ENCODE measurements around the gene SNF8.

SNF8 gene

DNA sequence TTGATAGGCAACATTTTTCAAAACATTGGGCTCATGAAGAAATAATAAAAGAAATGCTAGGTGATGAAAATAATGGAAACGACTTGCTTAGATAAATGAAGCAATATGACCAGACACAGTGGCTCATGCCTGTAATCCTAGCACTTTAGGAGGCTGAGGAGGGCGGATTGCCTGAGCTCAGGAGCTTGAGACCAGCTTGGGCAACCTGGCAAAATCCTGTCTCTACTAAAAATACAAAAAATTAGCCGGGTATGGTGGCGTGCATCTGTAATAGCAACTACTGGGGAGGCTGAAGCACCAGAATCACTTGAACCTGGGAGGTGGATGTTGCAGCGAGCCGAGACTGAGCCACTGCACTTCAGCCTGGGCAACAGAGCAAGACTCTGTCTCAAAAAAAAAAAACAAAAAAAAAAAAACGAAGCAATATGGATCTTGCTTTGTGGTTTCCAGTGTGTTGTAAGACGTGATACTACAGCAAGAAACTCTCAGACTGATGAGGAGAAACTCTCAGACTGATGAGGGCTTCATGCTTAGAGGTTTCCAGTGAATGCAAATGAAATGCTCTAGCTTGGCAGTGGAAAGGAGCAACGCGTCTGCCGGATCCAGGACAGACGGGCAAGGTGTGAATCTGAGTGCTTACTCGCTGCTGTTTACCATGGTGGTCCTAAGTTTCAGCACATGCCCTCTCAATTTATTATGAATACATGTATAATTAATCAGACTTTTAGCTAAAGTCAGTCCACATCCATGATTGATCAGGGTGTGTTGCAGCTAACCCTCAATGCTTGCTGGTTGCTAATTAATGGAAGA, 41.0 kb upstream of the SNF8 start:
- H3K36me3 ChIP-seq (ENCODE audit: insufficient read depth, low read length), result no peaks in the 10 kb centered on the region
- H4K20me1 ChIP-seq (ENCODE audit: insufficient read depth, low read length, poor library complexity, severe bottlenecking), result no peaks in the 10 kb centered on the region
- H2AFZ ChIP-seq (ENCODE audit: low read length), result no peak overlapping the region
- H3K9me3 ChIP-seq (ENCODE audit: insufficient read depth, low read depth, low read length), result no peaks in the 10 kb centered on the region; the same call in 1 of the 2 replicates
- H3K4me3 ChIP-seq (ENCODE audit: low read length, poor library complexity, severe bottlenecking), result no peak overlapping the region
- no peak overlapping the region for H3K9ac ChIP-seq (ENCODE audit: low read depth, low read length, poor library complexity, severe bottlenecking)
- no peaks in the 10 kb centered on the region for H3F3A ChIP-seq (ENCODE audit: low read depth)
- no peaks in the 10 kb centered on the region for H3K4me1 ChIP-seq (ENCODE audit: insufficient read depth, low read length, poor library complexity, severe bottlenecking)
- H3K79me2 ChIP-seq (ENCODE audit: insufficient read depth, low read length), result no peaks in the 10 kb centered on the region
- no peaks in the 10 kb centered on the region for H3K9me2 ChIP-seq (replicated peaks; ENCODE audit: low read depth, low read length)
- H3K27me3 ChIP-seq (ENCODE audit: insufficient read depth, low read length, poor library complexity, severe bottlenecking), result peaks cover 2% of the 10 kb centered on the region
- TF ChIP-seq, protein P1, sequence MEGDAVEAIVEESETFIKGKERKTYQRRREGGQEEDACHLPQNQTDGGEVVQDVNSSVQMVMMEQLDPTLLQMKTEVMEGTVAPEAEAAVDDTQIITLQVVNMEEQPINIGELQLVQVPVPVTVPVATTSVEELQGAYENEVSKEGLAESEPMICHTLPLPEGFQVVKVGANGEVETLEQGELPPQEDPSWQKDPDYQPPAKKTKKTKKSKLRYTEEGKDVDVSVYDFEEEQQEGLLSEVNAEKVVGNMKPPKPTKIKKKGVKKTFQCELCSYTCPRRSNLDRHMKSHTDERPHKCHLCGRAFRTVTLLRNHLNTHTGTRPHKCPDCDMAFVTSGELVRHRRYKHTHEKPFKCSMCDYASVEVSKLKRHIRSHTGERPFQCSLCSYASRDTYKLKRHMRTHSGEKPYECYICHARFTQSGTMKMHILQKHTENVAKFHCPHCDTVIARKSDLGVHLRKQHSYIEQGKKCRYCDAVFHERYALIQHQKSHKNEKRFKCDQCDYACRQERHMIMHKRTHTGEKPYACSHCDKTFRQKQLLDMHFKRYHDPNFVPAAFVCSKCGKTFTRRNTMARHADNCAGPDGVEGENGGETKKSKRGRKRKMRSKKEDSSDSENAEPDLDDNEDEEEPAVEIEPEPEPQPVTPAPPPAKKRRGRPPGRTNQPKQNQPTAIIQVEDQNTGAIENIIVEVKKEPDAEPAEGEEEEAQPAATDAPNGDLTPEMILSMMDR (conservative IDR thresholded peaks at IDR 0.05; ENCODE audit: low read length), result no peak
- TF ChIP-seq EZH2phosphoT487 (IDR thresholded peaks at IDR 0.05; ENCODE audit: borderline replicate concordance), result no peak
- no peak overlapping the region for H3K4me2 ChIP-seq (ENCODE audit: low read depth, low read length, poor library complexity, severe bottlenecking)

DNA sequence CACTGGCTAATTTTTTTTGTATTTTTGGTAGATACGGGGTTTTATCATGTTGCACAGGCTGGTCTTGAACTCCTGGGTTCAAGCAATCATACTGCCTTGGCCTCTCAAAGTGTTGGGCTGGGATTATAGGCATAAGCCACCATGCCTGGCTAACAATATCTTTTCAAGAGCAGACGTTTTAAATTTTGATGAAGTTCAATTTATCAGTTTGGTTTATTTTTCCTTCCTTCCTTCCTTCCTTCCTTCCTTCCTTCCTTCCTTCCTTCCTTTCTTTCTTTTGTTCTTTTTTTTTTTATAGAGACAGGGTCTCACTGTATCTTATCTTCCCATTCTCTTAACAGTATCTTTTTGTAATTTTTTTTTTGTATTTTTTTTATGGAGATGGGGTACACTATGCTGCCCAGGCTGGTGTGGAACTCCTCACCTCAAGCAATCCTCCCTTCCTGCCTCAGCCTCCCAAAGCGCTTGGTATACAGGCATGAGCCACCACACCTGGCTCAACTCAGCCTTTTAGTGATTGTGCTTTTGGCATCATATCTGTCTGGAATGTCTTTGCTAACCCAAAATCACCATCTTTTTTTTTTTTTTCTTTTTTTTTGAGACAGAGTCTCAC, 37.4 kb upstream of the SNF8 start:
- no peaks in the 10 kb centered on the region for H3K4me1 ChIP-seq (ENCODE audit: insufficient read depth, low read length, poor library complexity, severe bottlenecking)
- H3F3A ChIP-seq (ENCODE audit: low read depth), result no peaks in the 10 kb centered on the region
- H3K9me3 ChIP-seq (ENCODE audit: insufficient read depth, low read depth, low read length), result no peaks in the 10 kb centered on the region; the same call in 1 of the 2 replicates
- TF ChIP-seq, protein P1 (conservative IDR thresholded peaks at IDR 0.05; ENCODE audit: low read length), result no peak
- TF ChIP-seq EZH2phosphoT487 (IDR thresholded peaks at IDR 0.05; ENCODE audit: borderline replicate concordance), result no peak
- H3K36me3 ChIP-seq (ENCODE audit: insufficient read depth, low read length), result no peaks in the 10 kb centered on the region
- H3K79me2 ChIP-seq (ENCODE audit: insufficient read depth, low read length), result no peaks in the 10 kb centered on the region
- no peaks in the 10 kb centered on the region for H3K9me2 ChIP-seq (replicated peaks; ENCODE audit: low read depth, low read length)
- no peak overlapping the region for H2AFZ ChIP-seq (ENCODE audit: low read length)
- no peak overlapping the region for H3K4me3 ChIP-seq (ENCODE audit: low read length, poor library complexity, severe bottlenecking)
- H3K27me3 ChIP-seq (ENCODE audit: insufficient read depth, low read length, poor library complexity, severe bottlenecking), result no peaks in the 10 kb centered on the region
- no peak overlapping the region for H3K9ac ChIP-seq (ENCODE audit: low read depth, low read length, poor library complexity, severe bottlenecking)
- no peak overlapping the region for H3K4me2 ChIP-seq (ENCODE audit: low read depth, low read length, poor library complexity, severe bottlenecking)
- H4K20me1 ChIP-seq (ENCODE audit: insufficient read depth, low read length, poor library complexity, severe bottlenecking), result no peaks in the 10 kb centered on the region

DNA sequence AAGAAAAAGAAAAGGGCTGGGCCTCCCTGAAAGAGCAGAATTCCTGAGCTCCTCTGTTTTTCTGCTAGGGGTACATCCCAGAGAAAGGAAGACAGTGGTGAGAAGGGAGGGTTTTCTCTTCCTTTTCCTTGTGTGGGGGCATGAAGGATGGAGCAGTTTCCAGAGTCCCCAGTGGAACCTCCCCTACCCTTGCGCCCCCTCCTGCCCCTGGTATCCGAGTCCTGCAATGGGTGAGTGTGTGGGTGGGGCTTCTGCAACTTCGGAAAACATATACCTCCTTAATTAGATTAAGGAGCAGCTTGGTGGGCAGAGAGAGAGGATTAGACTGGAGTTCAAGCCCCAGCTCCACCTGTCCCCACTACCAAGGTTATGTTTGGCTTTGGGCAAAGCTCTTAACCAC, 29.2 kb upstream of the SNF8 start:
- H3F3A ChIP-seq (ENCODE audit: low read depth), result no peaks in the 10 kb centered on the region
- H3K27me3 ChIP-seq (ENCODE audit: insufficient read depth, low read length, poor library complexity, severe bottlenecking), result no peaks in the 10 kb centered on the region
- H3K4me2 ChIP-seq (ENCODE audit: low read depth, low read length, poor library complexity, severe bottlenecking), result no peak overlapping the region
- no peak overlapping the region for H2AFZ ChIP-seq (ENCODE audit: low read length)
- H3K9ac ChIP-seq (ENCODE audit: low read depth, low read length, poor library complexity, severe bottlenecking), result no peak overlapping the region
- H3K9me3 ChIP-seq (ENCODE audit: insufficient read depth, low read depth, low read length), result no peaks in the 10 kb centered on the region
- TF ChIP-seq, protein P1 (conservative IDR thresholded peaks at IDR 0.05; ENCODE audit: low read length), result no peak
- TF ChIP-seq EZH2phosphoT487 (IDR thresholded peaks at IDR 0.05; ENCODE audit: borderline replicate concordance), result no peak
- H4K20me1 ChIP-seq (ENCODE audit: insufficient read depth, low read length, poor library complexity, severe bottlenecking), result no peaks in the 10 kb centered on the region
- H3K79me2 ChIP-seq (ENCODE audit: insufficient read depth, low read length), result no peaks in the 10 kb centered on the region
- no peaks in the 10 kb centered on the region for H3K4me1 ChIP-seq (ENCODE audit: insufficient read depth, low read length, poor library complexity, severe bottlenecking)
- no peaks in the 10 kb centered on the region for H3K9me2 ChIP-seq (replicated peaks; ENCODE audit: low read depth, low read length)
- no peak overlapping the region for H3K4me3 ChIP-seq (ENCODE audit: low read length, poor library complexity, severe bottlenecking)
- H3K36me3 ChIP-seq (ENCODE audit: insufficient read depth, low read length), result no peaks in the 10 kb centered on the region

Measured in Loucy (cell line).